Skeletal muscle cell (primary cell): ENCODE data around the gene HOXC9.

Source experiments
- DNase-seq: peaks from one replicate; pipeline ENCODE4 v3.0.0-alpha.2; 2010; ENCODE audit warnings: low read depth
- H3K4me3 ChIP-seq: 2 replicates; pipeline ENCODE4 v1.5.1; 2011; ENCODE audit warnings: low read depth, mild to moderate bottlenecking, control low read depth, low read length, moderate library complexity

Gene HOXC9

GRCh38 chr12:53996240-53997203 lies 3.4 kb upstream of the HOXC9 start:
- peak overlapping the region; percentile 71 for H3K4me3 ChIP-seq
- no peak for DNase-seq

GRCh38 chr12:53997204-53998109 lies 2.5 kb upstream of the HOXC9 start:
- DNase-seq = no peak
- H3K4me3 ChIP-seq = peak overlapping the region; percentile 71

- peak overlapping the region; percentile 71 for H3K4me3 ChIP-seq
- DNase-seq = no peak
These were observed 1.7 kb upstream of the HOXC9 start for GRCh38 chr12:53998110-53998899.

- no peak for DNase-seq
- peak overlapping the region; percentile 71 for H3K4me3 ChIP-seq
These were observed 1.1 kb upstream of the HOXC9 start for GRCh38 chr12:53998900-53999236.

- H3K4me3 ChIP-seq = peak overlapping the region; percentile 71
- DNase-seq = peak; percentile 69
These were observed 324 bp upstream of the HOXC9 start for GRCh38 chr12:53999559-54000115.

GRCh38 chr12:54001283-54002187 lies 1.6 kb downstream of the HOXC9 start:
- DNase-seq = no peak
- H3K4me3 ChIP-seq = peak overlapping the region; percentile 71

GRCh38 chr12:54002278-54002914 lies 2.4 kb downstream of the HOXC9 start:
- H3K4me3 ChIP-seq = peak overlapping the region; percentile 71
- no peak for DNase-seq

- H3K4me3 ChIP-seq = peak overlapping the region; percentile 71
- DNase-seq = no peak
These were observed 3.0 kb downstream of the HOXC9 start for GRCh38 chr12:54002915-54003389.

- DNase-seq = no peak
- peak overlapping the region; percentile 24 for H3K4me3 ChIP-seq
These were observed 3.7 kb downstream of the HOXC9 start for GRCh38 chr12:54003625-54004024.

GRCh38 chr12:54004063-54004840 lies 4.3 kb downstream of the HOXC9 start:
- no peak for DNase-seq
- H3K4me3 ChIP-seq = peak overlapping the region; percentile 37

GRCh38 chr12:54004841-54005530 lies 5.0 kb downstream of the HOXC9 start:
- peak overlapping the region; percentile 37 for H3K4me3 ChIP-seq
- DNase-seq = no peak

GRCh38 chr12:54005531-54005852 lies 5.5 kb downstream of the HOXC9 start:
- H3K4me3 ChIP-seq = peak overlapping the region; percentile 37
- no peak for DNase-seq

- peak overlapping the region; percentile 37 for H3K4me3 ChIP-seq
- DNase-seq = no peak
These were observed 6.0 kb downstream of the HOXC9 start for GRCh38 chr12:54005853-54006558.

GRCh38 chr12:54006559-54007220 lies 6.7 kb downstream of the HOXC9 start:
- no peak for DNase-seq

GRCh38 chr12:54007538-54008259 lies 7.7 kb downstream of the HOXC9 start:
- H3K4me3 ChIP-seq = peak overlapping the region; percentile 7
- DNase-seq = no peak

More at GRCh38 chr12:54006559-54007220, 6.7 kb downstream of the HOXC9 start:
- H3K4me3 ChIP-seq = peak overlapping the region; percentile 37
